K562 (cell line): ENCODE data around the gene PRKAR2B. TPM values are rescaled to one million over a fixed set of nuclear protein-coding genes. Genes with fewer than 3 reads are reported as not detected.

ENCODE experiments used
- CHD2 ChIP-seq: IDR thresholded peaks from 2 replicates; pipeline ENCODE4 v1.6.1; 2011; ENCODE audit warnings: low read depth, low read length
- CREB1 ChIP-seq, 2 experiments: sonication (generic) in 1 of 2; formaldehyde crosslinking in 1 of 2; IDR thresholded peaks; 2 replicates each; pipeline versions ENCODE4 v1.6.1 to v1.8.0; 2012 to 2022; ENCODE audit warnings: inconsistent platforms in 1 of 2, mild to moderate bottlenecking in 1 of 2, missing genetic modification reagents in 1 of 2, moderate library complexity in 1 of 2
- CTBP1 ChIP-seq: fragments of 450-650 bp; IDR thresholded peaks from 2 replicates; pipeline ENCODE4 v1.6.1; 2016; ENCODE audit warnings: borderline replicate concordance
- EZH2 ChIP-seq: IDR thresholded peaks from 2 replicates; pipeline ENCODE4 v1.6.1; 2012; ENCODE audit warnings: low read depth, mild to moderate bottlenecking, inconsistent platforms, low read length, borderline replicate concordance
- GATA2 ChIP-seq: sonication (generic); formaldehyde crosslinking; IDR thresholded peaks from 2 replicates; pipeline ENCODE4 v1.4.0; 2020; ENCODE audit warnings: mild to moderate bottlenecking, missing genetic modification reagents
- HNRNPH1 ChIP-seq: fragments of 200-400 bp; formaldehyde crosslinking; optimal IDR thresholded peaks from 2 replicates; pipeline ENCODE3; 2017; ENCODE audit warnings: low read depth, mild to moderate bottlenecking, low read length, moderate library complexity
- ID3 ChIP-seq, 2 experiments: fragments of 250-450 bp in 1 of 2; fragments of 450-650 bp in 1 of 2; sonication (Bioruptor Pico) in 1 of 2; IDR thresholded peaks; 2 replicates each; pipeline versions ENCODE4 v1.6.1 to v1.8.0; 2016 to 2021; ENCODE audit warnings: mild to moderate bottlenecking in 2 of 2, moderate library complexity in 2 of 2, missing compliant biosample characterization in 1 of 2, missing genetic modification characterization in 1 of 2
- KAT8 ChIP-seq: fragments of 450-650 bp; IDR thresholded peaks from 2 replicates; pipeline ENCODE4 v1.6.1; 2016; ENCODE audit warnings: low read depth, mild to moderate bottlenecking
- MEF2A ChIP-seq: IDR thresholded peaks from 2 replicates; pipeline ENCODE4 v1.6.1; 2011; ENCODE audit warnings: low read depth, mild to moderate bottlenecking, low read length, moderate library complexity; ENCODE audit not compliant: control insufficient read depth
- NCOA6 ChIP-seq: fragments of 450-650 bp; IDR thresholded peaks from 2 replicates; pipeline ENCODE4 v1.6.1; 2017; ENCODE audit warnings: mild to moderate bottlenecking
- SAFB2 ChIP-seq: fragments of 200-400 bp; formaldehyde crosslinking; IDR thresholded peaks from 2 replicates; pipeline ENCODE4 v1.6.1; 2018; ENCODE audit warnings: borderline replicate concordance, low read length, low read depth, moderate library complexity; ENCODE audit not compliant: severe bottlenecking
- TEAD4 ChIP-seq, 2 experiments: sonication (generic) in 1 of 2; formaldehyde crosslinking in 1 of 2; IDR thresholded peaks; 2 replicates each; pipeline versions ENCODE4 v1.6.1 to v1.8.0; 2012 to 2022; ENCODE audit warnings: borderline replicate concordance in 1 of 2, inconsistent platforms in 1 of 2, low read length in 1 of 2, mild to moderate bottlenecking in 1 of 2, missing genetic modification reagents in 1 of 2
- ZKSCAN8 ChIP-seq: fragments of 200-800 bp; sonication (Bioruptor generic); IDR thresholded peaks from 2 replicates; pipeline ENCODE4 v1.6.1; 2016; ENCODE audit warnings: missing genetic modification characterization, missing compliant biosample characterization
- ZNF12 ChIP-seq: sonication (generic); formaldehyde crosslinking; IDR thresholded peaks from 2 replicates; pipeline ENCODE4 v1.4.0; 2020; ENCODE audit warnings: mild to moderate bottlenecking, missing genetic modification reagents
- ZNF695 ChIP-seq: fragments of 450-650 bp; formaldehyde crosslinking; IDR thresholded peaks from 2 replicates; pipeline ENCODE4 v1.4.0; 2020; ENCODE audit warnings: mild to moderate bottlenecking, moderate library complexity
- polyA plus RNA-seq, 8 experiments: library from polyadenylated mRNA; depleted of rRNA in 4 of 8; stranded (reverse) in 5 of 8; unstranded in 3 of 8; fragments of >200 nt; fragmentation: Nextera tagmentation in 2 of 8; fragmentation: Illumina TruSeq in 1 of 8; extraction: Ambion mirVana in 2 of 8; extraction: Trizol in 1 of 8; gene quantifications; 2 replicates each; pipeline versions ENCODE4 v1.2.1 to v1.2.3, GENCODE V29; 2011 to 2014; ENCODE audit warnings: inconsistent platforms in 1 of 8, missing spikeins in 1 of 8
- total RNA-seq, 7 experiments: library from RNA; depleted of rRNA in 6 of 7; stranded (reverse); fragments of >200 nt in 6 of 7; fragmentation: Illumina TruSeq in 2 of 7; extraction: Trizol in 2 of 7; gene quantifications; 2 replicates each; pipeline versions ENCODE4 v1.2.1 to v1.2.3, GENCODE V29; 2011 to 2021; ENCODE audit warnings: low replicate concordance in 1 of 7
- TF ChIP-seq, protein P1 (sequence below), 2 experiments: fragments of 450-650 bp; IDR thresholded peaks; 2 replicates each; pipeline ENCODE4 v1.6.1; 2018; ENCODE audit warnings: mild to moderate bottlenecking in 2 of 2, low read depth in 1 of 2; ENCODE audit not compliant: partially characterized antibody in 2 of 2
- TF ChIP-seq, protein P2 (sequence below): sonication (generic); formaldehyde crosslinking; IDR thresholded peaks from 2 replicates; pipeline ENCODE4 v1.8.0; 2022; ENCODE audit warnings: missing genetic modification reagents, mild to moderate bottlenecking, moderate library complexity, borderline replicate concordance

PRKAR2B gene
- total and polyA plus RNA-seq, 9 of the 15 experiments (the other 6 are each of a cell fraction or from before 2014, with no cell fraction given): 59.0 to 173 (median 129) TPM

DNA sequence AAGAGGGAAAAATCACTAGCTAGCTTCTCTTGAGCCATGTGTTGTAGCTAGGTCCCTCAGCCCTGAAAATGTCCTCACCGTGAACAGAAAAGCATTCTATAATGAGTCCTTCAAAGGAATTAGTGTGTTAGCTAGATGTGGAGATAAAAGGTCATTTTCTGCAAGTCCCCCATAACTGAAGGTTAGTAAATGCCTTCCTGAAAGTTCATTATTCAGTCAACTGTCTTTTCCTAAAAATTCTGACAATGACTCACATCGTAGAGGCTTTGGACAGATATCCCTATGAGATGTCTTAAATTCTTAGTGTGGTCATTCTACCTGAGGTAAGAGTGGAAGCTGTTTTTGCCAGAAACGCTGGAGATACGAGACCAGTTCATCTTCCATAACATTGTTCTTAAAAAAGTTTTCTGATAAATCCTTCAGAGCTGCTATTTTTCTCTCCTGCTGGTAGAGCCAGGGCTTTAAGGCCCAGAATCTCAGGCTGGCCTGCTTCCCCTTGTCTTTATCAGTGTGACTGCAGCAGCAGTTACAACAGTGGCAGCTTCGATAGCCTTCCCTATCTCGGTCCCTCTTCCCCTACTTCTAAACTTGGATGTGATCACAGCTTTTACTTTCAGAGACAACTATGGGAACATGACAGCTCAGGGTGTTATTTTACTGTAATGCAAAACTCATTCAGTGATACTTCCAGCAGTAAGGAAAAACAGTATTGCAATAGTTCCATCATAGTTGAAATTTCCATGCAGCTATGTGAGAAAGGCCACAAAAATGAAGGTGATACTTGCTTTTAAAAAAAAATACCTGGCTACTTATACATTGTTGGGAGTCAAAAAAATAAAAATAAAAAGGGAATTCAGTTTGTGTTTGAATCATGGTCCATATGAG, 37.3 kb upstream of the PRKAR2B start (continued):
- TF ChIP-seq, protein P1, sequence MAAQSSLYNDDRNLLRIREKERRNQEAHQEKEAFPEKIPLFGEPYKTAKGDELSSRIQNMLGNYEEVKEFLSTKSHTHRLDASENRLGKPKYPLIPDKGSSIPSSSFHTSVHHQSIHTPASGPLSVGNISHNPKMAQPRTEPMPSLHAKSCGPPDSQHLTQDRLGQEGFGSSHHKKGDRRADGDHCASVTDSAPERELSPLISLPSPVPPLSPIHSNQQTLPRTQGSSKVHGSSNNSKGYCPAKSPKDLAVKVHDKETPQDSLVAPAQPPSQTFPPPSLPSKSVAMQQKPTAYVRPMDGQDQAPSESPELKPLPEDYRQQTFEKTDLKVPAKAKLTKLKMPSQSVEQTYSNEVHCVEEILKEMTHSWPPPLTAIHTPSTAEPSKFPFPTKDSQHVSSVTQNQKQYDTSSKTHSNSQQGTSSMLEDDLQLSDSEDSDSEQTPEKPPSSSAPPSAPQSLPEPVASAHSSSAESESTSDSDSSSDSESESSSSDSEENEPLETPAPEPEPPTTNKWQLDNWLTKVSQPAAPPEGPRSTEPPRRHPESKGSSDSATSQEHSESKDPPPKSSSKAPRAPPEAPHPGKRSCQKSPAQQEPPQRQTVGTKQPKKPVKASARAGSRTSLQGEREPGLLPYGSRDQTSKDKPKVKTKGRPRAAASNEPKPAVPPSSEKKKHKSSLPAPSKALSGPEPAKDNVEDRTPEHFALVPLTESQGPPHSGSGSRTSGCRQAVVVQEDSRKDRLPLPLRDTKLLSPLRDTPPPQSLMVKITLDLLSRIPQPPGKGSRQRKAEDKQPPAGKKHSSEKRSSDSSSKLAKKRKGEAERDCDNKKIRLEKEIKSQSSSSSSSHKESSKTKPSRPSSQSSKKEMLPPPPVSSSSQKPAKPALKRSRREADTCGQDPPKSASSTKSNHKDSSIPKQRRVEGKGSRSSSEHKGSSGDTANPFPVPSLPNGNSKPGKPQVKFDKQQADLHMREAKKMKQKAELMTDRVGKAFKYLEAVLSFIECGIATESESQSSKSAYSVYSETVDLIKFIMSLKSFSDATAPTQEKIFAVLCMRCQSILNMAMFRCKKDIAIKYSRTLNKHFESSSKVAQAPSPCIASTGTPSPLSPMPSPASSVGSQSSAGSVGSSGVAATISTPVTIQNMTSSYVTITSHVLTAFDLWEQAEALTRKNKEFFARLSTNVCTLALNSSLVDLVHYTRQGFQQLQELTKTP (IDR thresholded peaks at IDR 0.05; ENCODE audit: low read depth in 1 of 2, partially characterized antibody in 2 of 2): peak; percentile 68 to 81
- TF ChIP-seq HNRNPH1 (no peak), KAT8 (0 out of 2 replicates have a peak, but pooled peaks have one; percentile 19), ZKSCAN8 (CRISPR knock-in tag) (peak; percentile 88), NCOA6 (no peak; the same call in none of the 2 replicates), GATA2 (CRISPR knock-in tag) (peak; percentile 97), EZH2 (peak; percentile 98; the same call in 1 of the 2 replicates), TEAD4 (IDR thresholded peaks at IDR 0.05; ENCODE audit: low read length) (peak; percentile 99), TEAD4 (CRISPR knock-in tag; IDR thresholded peaks at IDR 0.05; ENCODE audit: borderline replicate concordance) (no peak), CHD2 (0 out of 2 replicates have a peak, but pooled peaks have one; percentile 48), ZNF12 (CRISPR knock-in tag) (no peak), ID3 (CRISPR knock-in tag; IDR thresholded peaks at IDR 0.05) (no peak), ID3 (tag; IDR thresholded peaks at IDR 0.05) (peak; percentile 89), CTBP1 (peak; percentile 85), SAFB2 (no peak), CREB1 (IDR thresholded peaks at IDR 0.05) (peak; percentile 87), CREB1 (CRISPR knock-in tag; IDR thresholded peaks at IDR 0.05) (peak; percentile 39), MEF2A (peak; percentile 94), ZNF695 (CRISPR knock-in tag) (no peak)
- TF ChIP-seq, protein P2, sequence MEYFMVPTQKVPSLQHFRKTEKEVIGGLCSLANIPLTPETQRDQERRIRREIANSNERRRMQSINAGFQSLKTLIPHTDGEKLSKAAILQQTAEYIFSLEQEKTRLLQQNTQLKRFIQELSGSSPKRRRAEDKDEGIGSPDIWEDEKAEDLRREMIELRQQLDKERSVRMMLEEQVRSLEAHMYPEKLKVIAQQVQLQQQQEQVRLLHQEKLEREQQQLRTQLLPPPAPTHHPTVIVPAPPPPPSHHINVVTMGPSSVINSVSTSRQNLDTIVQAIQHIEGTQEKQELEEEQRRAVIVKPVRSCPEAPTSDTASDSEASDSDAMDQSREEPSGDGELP: peak; percentile 57
